HUES64 (cell line): ENCODE measurements around the gene OPRD1.
"Not testable (repeated sequence)": the region's sequence is repeated elsewhere in the genome, so short reads cannot be mapped to it uniquely, and the experiment has no call there.

Experiments used
- H3K27ac ChIP-seq: 2 replicates; pipeline ENCODE4 v1.7.0; 2013; ENCODE audit warnings: low read depth, low read length, inconsistent platforms
- H3K27me3 ChIP-seq: 2 replicates; pipeline ENCODE4 v1.6.1; 2013; ENCODE audit warnings: mild to moderate bottlenecking, low read length; ENCODE audit not compliant: insufficient read depth
- H3K36me3 ChIP-seq: 2 replicates; pipeline ENCODE4 v1.6.1; 2013; ENCODE audit warnings: mild to moderate bottlenecking, low read length; ENCODE audit not compliant: insufficient read depth
- H3K4me1 ChIP-seq: 2 replicates; pipeline ENCODE4 v1.6.1; 2013; ENCODE audit warnings: mild to moderate bottlenecking, low read length, moderate library complexity; ENCODE audit not compliant: insufficient read depth
- H3K4me3 ChIP-seq: 2 replicates; pipeline ENCODE4 v1.5.1; 2013; ENCODE audit warnings: mild to moderate bottlenecking, low read length, moderate library complexity
- H3K9ac ChIP-seq: 2 replicates; pipeline ENCODE4 v1.6.1; 2013; ENCODE audit warnings: mild to moderate bottlenecking, low read depth, low read length
- H3K9me3 ChIP-seq: 2 replicates; pipeline ENCODE4 v1.6.1; 2013; ENCODE audit warnings: low read depth, low read length; ENCODE audit not compliant: insufficient read depth
- WGBS: fragments of 150-250, 120-280 bp; methylation state at CpG from one replicate; pipeline ENCODE4 v1.1.7; 2013; ENCODE audit warnings: missing lambda C conversion rate; 5-methylcytosine and 5-hydroxymethylcytosine counted together

The OPRD1 gene

DNA sequence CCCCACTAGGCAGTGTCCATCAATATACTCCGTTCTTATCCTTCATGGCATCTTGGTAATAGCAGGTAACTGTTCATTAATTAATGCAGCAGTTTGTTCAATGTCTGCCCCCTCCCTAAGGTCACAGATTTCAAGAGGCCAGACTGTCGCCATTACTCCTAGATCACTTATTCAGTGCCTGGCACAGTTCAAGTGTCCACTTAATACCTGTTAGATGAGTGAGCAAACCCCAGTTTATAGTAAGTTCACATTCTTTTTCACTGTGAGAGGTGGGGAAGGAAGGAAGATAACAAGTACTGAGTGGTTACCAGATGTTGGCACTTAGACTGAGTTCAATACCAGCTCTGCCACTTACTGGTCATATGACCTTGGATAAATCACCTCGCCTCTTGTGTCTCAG, 36.4 kb downstream of the OPRD1 start:
- 89% methylated on average over 3 of the region's 3 CpGs for WGBS
- no peak overlapping the region for H3K27ac ChIP-seq
- no peaks in the 10 kb centered on the region for H3K36me3 ChIP-seq
- H3K4me3 ChIP-seq: no peak overlapping the region
- no peaks in the 10 kb centered on the region for H3K9me3 ChIP-seq
- no peaks in the 10 kb centered on the region for H3K4me1 ChIP-seq
- no peaks in the 10 kb centered on the region for H3K27me3 ChIP-seq
- H3K9ac ChIP-seq: no peak overlapping the region

DNA sequence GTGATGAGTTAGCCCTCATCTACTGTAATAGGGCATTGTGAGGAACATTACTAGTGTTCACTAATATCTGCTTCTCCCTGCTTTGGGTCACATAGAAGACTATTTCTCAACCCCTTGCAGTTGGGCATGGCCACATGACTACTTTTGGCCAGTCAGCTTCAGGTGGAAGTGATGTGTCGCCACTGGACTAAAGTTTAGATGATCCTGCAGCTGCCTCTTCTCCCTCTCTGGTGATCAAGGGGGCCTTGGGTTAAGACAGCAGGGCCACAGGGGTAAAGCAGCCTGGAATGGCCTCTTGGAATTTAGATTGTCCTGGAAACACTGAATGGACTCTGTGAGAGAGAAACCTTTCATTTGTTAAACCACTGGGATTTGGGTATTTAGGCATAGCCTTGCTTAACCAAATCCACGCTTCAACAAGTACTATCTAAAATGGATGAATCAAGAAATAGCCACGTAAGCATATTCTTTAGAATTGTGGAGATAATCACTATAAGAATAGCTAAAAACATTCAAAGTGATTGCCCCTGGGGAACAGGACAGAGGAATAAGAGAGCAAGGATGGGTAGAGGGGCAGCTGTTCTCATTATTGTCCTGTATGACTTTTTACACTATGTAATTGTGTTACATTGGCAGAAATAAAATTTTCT, 41.2 kb downstream of the OPRD1 start:
- no peak overlapping the region for H3K27ac ChIP-seq
- WGBS: 90% methylated on average over 1 of the region's 3 CpGs
- no peaks in the 10 kb centered on the region for H3K36me3 ChIP-seq
- H3K9me3 ChIP-seq: no peaks in the 10 kb centered on the region
- no peak overlapping the region for H3K4me3 ChIP-seq
- H3K9ac ChIP-seq: no peak overlapping the region
- no peaks in the 10 kb centered on the region for H3K27me3 ChIP-seq
- no peaks in the 10 kb centered on the region for H3K4me1 ChIP-seq

DNA sequence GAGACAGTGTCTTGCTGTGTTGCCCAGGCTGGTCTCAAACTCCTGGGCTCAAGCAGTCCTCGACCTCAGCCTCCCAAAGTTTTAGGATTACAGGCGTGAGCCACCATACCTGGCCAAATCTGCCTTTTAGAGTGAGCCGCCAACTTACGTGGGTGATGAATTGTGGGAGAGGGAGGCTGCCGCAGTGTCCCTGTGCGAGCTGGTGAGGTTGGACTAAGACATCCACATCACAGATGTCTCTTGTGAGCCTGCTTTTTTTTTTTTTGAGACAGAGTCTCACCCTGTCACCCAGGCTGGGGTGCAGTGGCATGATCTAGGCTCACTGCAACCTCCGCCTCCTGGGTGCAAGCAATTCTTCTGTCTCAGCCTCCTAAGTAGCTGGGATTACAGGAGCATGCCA, 42.4 kb downstream of the OPRD1 start:
- not testable (repeated sequence) for H3K4me1 ChIP-seq, H3K27me3 ChIP-seq, H3K4me3 ChIP-seq, H3K36me3 ChIP-seq, H3K9me3 ChIP-seq, H3K9ac ChIP-seq, H3K27ac ChIP-seq
- WGBS: 93% methylated on average over 7 of the region's 7 CpGs

DNA sequence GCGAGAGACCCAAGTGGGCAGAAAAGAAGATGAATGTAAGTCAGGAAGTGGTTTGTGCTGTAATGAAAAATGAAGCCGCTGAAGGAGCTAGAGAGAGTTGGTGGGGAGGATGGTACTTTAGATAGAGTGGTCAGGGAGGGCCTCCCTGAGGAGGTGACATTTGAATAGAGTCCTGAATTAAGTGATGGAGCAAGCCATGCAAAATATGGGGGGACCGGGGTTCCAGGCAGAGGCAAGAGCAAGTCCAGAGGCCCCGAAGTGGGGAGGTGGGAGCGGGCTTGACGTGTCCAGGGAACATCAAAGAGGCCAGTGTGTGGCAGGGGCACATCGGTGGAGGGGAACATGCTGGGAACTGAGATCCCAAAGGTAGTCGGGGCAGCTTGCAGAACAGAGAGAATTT, 43.1 kb downstream of the OPRD1 start:
- H3K9me3 ChIP-seq: no peaks in the 10 kb centered on the region
- no peak overlapping the region for H3K27ac ChIP-seq
- no peaks in the 10 kb centered on the region for H3K27me3 ChIP-seq
- WGBS: 85% methylated on average over 8 of the region's 8 CpGs
- no peaks in the 10 kb centered on the region for H3K4me1 ChIP-seq
- H3K4me3 ChIP-seq: no peak overlapping the region
- H3K9ac ChIP-seq: no peak overlapping the region
- H3K36me3 ChIP-seq: no peaks in the 10 kb centered on the region

DNA sequence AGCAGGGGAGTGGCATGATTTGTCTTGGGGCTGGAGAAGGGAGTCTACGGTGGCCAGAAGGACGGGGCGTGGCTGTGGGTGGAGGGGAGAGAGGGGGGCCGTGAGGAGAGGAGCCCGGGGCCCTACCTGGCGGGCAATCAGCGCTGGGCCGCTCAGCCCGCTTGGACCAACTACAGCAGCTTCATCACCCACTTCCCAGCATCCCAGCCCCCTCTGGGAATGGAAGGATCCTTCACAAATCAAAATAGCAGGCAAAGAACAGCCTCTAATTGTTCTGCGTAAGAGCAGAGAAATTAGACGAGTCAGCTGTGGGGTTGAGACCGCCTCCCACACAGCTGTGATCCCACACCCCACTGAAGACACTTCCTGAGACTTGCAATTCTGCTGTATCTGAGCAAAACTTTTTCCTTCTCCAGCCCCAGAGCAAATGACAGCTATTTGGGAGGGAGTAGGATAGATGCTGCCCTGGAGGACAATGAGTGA, 43.5 kb downstream of the OPRD1 start:
- WGBS: 77% methylated on average over 11 of the region's 12 CpGs
- no peaks in the 10 kb centered on the region for H3K27me3 ChIP-seq
- H3K4me1 ChIP-seq: no peaks in the 10 kb centered on the region
- H3K36me3 ChIP-seq: no peaks in the 10 kb centered on the region
- H3K4me3 ChIP-seq: no peak overlapping the region
- H3K9me3 ChIP-seq: no peaks in the 10 kb centered on the region
- no peak overlapping the region for H3K27ac ChIP-seq
- H3K9ac ChIP-seq: no peak overlapping the region

DNA sequence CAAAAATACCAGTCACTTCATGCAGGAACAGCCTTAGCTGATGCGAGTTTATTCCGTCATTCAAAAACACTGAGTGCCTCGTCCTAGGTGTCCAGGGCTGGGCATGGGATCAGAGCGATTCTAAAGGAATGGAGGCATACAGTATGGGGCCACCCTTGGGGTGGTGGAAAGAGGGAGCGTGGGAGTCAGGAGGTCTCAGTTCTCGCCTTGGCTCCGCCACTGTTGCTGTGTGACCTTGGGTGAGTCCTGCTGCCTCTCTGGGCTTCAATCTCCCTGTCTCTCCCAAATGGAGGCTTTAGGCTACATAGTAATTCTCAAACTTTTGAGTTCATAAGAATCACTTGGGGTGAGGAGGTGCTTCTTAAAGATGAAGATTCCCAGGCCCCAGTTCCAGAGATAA, 44.0 kb downstream of the OPRD1 start:
- Histone ChIP-seq H3K4me1 (no peaks in the 10 kb centered on the region), H3K9ac (no peak overlapping the region), H3K27me3 (no peaks in the 10 kb centered on the region), H3K4me3 (no peak overlapping the region), H3K9me3 (no peaks in the 10 kb centered on the region), H3K27ac (no peak overlapping the region), H3K36me3 (no peaks in the 10 kb centered on the region)
- WGBS: 87% methylated on average over 7 of the region's 7 CpGs

DNA sequence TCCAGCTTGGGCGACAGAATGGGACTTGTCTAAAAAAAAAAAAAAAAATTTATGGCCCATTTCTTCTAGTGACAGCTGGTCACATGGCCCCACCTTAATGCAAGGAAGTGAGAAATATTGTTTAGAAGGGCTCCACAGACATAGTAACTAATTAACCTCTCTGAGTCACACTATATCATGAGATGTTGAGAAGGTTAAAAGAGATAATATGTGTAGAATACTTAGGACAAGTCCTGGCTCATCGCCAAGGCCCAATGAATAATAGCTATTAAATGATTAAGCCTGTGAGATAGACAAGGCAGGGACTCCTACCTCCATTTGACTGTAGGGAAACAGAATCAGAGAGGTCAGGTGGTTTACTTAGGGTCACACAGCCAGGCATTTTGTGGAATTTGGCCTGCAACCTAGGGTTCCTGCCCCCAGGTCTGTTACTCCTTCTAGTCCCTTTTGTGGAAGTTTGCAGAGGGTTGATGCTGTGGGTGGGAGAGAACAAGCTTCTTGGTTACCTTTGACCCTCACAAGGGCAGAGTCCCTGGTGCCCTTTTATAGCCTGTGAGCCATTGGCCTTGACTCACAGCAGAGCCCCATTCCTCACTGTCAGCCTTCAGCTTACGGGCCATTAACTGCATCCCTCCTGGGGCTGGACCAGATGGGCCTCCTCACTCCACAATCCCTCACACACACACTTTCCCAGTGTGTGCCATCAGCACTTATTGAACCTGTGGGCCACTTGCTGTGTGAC, 48.5 kb downstream of the OPRD1 start:
- Histone ChIP-seq H3K4me3 (no peak overlapping the region), H3K4me1 (no peaks in the 10 kb centered on the region), H3K36me3 (no peaks in the 10 kb centered on the region), H3K9me3 (no peaks in the 10 kb centered on the region), H3K27ac (no peak overlapping the region), H3K9ac (no peak overlapping the region), H3K27me3 (no peaks in the 10 kb centered on the region)
- whole genome bisulfite sequencing: 91% methylated on average over 3 of the region's 3 CpGs

DNA sequence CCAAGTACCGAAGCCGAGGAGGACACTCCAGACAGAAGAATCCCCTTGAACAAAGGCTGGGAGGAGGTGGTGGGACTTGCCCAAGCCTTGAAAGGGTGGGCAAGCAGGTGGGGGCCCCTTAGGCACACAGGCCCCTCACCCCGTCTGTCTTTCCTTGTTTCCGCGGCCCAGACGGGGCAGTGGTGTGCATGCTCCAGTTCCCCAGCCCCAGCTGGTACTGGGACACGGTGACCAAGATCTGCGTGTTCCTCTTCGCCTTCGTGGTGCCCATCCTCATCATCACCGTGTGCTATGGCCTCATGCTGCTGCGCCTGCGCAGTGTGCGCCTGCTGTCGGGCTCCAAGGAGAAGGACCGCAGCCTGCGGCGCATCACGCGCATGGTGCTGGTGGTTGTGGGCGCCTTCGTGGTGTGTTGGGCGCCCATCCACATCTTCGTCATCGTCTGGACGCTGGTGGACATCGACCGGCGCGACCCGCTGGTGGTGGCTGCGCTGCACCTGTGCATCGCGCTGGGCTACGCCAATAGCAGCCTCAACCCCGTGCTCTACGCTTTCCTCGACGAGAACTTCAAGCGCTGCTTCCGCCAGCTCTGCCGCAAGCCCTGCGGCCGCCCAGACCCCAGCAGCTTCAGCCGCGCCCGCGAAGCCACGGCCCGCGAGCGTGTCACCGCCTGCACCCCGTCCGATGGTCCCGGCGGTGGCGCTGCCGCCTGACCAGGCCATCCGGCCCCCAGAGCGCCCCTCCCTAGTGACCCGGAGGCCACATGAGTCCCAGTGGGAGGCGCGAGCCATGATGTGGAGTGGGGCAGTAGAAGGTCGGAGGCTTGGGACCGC, 50.8 kb downstream of the OPRD1 start:
- H3K27ac ChIP-seq: no peak overlapping the region
- no peaks in the 10 kb centered on the region for H3K36me3 ChIP-seq
- no peaks in the 10 kb centered on the region for H3K9me3 ChIP-seq
- H3K9ac ChIP-seq: no peak overlapping the region
- H3K4me3 ChIP-seq: no peak overlapping the region
- no peaks in the 10 kb centered on the region for H3K4me1 ChIP-seq
- no peaks in the 10 kb centered on the region for H3K27me3 ChIP-seq
- WGBS: 97% methylated on average over 66 of the region's 66 CpGs

DNA sequence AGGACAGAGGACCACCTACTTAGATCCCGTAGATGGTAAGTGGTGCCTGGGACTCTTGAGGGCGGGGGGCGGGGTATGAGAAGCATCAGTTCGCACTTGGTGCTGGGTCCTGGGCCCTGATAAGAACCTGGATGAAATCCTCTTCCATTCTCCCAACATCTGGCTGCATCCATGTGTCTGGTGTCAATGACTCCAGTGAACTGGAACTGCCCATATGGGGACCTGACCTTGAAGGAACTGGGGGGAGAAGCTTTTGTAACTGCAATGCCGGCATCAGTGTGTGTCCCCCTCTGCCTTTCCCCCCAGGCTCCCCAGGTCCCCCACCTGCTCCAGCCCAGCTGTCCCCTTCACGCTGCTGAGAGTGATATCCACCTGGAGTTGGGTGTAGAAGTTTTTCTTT, 52.7 kb downstream of the OPRD1 start:
- H3K27ac ChIP-seq: no peak overlapping the region
- no peaks in the 10 kb centered on the region for H3K4me1 ChIP-seq
- 84% methylated on average over 6 of the region's 6 CpGs for WGBS
- H3K27me3 ChIP-seq: no peaks in the 10 kb centered on the region
- no peaks in the 10 kb centered on the region for H3K9me3 ChIP-seq
- H3K9ac ChIP-seq: no peak overlapping the region
- no peaks in the 10 kb centered on the region for H3K36me3 ChIP-seq
- H3K4me3 ChIP-seq: no peak overlapping the region

DNA sequence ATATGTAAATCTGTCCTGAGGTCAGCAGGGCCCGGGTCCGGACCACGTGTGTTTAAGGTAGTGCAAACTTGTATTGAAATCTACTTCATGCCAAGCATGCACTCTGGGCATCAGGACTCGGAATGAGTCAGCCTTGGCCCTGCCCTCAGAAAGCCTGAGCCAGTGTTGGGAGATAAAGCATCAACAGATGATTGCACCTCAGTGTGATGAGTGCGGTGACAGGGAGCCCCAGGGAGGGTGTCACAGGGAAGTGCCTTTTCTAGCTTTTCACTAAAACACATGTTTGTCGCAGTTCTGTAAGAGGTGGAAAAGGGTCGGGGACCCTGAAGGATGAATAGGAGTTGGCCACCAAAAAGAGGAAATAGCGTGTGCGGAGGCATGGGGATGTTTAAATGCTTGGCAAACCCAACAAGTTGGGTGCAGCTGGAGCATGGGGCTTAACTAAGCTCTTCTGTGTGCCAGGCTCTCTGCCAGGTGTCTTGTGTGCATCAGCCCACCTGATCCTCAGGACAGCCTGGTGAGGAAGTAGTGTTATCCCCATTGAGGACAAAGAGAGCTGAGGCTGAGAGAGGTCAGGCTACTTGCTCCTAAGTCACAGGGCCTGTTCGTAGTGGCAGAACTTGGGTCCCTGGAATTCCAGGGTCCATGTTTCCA, 54.2 kb downstream of the OPRD1 start:
- WGBS: 84% methylated on average over 10 of the region's 10 CpGs
- Histone ChIP-seq H3K27me3 (no peaks in the 10 kb centered on the region), H3K4me1 (no peaks in the 10 kb centered on the region), H3K4me3 (no peak overlapping the region), H3K9ac (no peak overlapping the region), H3K9me3 (no peaks in the 10 kb centered on the region), H3K36me3 (no peaks in the 10 kb centered on the region), H3K27ac (no peak overlapping the region)

DNA sequence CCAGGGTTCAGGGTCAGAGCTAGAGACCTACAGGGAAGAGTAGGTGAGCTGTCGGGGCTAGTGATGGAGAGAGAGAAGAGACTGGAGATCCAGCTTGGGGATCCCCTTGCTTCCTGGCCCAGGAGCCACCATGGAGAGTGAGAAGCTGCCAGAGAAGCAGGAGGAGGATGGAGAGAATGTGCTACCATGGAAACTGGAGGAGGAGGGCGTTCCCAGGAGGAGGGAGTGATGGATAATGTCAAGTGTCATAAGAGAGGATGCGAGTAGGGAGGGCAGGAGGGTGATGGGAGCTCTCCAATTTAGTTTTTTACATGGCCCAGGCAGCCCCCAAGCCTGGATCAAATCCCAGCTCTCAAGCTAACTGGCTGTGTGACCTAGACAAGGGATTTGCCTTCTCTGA, 55.9 kb downstream of the OPRD1 start:
- Histone ChIP-seq H3K9me3 (no peaks in the 10 kb centered on the region), H3K36me3 (no peaks in the 10 kb centered on the region), H3K9ac (no peak overlapping the region), H3K4me3 (no peak overlapping the region), H3K27ac (no peak overlapping the region), H3K27me3 (no peaks in the 10 kb centered on the region), H3K4me1 (no peaks in the 10 kb centered on the region)
- 88% methylated on average over 3 of the region's 3 CpGs for WGBS
